Hematopoietic multipotent progenitor cell treated with erythropoietin and hydrocortisone succinate and interleukin-3 and kit ligand, for 6 days (in vitro differentiated cells): ENCODE results near the gene ENG.

ENCODE experiments used
- DNase-seq: peaks from one replicate; pipeline ENCODE4 v3.0.0-alpha.2; 2015

Gene ENG

DNA sequence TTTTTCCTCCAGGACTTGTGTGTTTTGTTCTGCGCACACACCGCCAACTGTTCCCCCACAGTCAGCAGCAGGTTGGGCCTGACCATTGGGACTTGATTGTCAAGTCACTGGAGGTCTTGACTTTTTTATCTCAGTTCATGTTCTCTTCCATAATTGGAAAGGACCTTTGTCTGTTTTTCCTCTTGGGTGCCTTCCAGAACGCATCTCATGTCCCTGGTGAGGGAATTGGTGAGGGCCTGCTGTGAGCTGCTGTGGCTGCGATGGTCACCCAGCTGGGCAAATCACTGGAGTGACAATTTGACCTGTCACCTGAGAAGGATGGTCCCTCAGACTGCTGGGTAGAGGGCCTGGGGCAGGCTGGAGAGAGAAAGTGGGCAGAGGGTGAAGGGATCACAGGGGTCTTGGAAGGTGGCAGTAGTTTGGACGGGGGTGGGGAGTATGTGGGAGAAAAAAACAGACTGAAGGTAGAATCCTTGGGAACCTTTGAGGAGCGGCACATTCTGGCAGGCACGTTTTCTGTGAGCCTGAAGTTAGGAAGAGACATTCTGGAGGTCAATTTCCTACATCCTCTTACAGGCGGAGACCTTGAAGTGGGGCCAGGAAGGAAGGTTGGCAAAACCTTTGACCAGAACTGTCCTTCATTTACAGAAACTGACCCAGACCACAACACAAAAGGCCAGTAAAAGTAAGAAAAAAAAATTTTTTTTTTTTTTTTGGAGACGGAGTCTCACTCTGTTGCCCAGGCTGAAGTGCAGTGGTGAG, 64.2 kb downstream of the ENG start:
- DNase-seq, result no peak

DNA sequence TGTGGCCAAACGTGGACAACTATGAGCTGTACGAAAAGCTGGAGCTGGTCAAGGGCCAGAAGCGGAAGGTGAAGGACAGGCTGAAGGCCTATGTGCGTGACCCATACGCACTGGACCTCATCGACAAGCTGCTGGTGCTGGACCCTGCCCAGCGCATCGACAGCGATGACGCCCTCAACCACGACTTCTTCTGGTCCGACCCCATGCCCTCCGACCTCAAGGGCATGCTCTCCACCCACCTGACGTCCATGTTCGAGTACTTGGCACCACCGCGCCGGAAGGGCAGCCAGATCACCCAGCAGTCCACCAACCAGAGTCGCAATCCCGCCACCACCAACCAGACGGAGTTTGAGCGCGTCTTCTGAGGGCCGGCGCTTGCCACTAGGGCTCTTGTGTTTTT, 65.3 kb downstream of the ENG start:
- DNase-seq, result no peak

DNA sequence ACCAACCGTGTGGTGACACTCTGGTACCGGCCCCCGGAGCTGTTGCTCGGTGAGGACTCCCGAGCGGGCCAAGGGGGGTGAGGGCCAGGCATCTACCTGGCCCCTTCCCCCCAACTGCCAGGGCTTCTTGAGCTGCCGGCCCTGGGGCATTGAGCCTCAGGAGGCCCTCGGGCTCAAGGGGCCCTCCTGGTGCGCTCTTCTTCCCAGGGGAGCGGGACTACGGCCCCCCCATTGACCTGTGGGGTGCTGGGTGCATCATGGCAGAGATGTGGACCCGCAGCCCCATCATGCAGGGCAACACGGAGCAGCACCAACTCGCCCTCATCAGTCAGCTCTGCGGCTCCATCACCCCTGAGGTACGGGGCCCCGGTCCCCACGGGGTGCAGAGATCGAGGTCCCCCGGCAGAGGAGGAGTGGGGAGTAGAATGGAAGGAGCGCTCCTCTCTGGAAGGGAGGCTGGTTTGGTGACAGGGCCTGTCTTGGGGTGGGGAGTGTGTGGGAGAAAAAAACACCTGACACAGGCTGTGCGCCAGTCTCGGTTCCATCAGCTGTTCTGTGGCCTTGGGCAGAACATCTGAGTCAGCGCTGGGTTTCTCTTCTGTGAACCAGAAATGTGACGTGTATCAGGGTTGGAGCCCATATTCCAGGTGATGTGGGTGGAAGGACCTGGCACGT, 66.0 kb downstream of the ENG start:
- no peak for DNase-seq

DNA sequence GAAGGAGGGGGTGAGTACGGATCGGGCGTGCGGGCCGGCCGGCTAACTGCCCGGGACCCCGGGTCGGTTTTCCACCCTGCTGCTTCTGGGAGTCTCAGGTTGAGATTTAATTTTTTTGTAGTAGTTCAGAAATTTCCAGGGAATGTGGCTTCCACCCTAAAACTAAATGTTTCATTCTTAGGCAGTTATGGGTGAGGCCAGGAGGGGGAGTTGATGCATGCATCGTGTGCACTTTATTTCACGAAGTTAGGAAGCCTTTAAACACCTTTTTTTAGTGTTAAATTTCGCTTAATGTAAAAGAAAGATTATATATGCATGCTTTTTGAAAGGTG, 67.7 kb downstream of the ENG start:
- peak; percentile 58 for DNase-seq

DNA sequence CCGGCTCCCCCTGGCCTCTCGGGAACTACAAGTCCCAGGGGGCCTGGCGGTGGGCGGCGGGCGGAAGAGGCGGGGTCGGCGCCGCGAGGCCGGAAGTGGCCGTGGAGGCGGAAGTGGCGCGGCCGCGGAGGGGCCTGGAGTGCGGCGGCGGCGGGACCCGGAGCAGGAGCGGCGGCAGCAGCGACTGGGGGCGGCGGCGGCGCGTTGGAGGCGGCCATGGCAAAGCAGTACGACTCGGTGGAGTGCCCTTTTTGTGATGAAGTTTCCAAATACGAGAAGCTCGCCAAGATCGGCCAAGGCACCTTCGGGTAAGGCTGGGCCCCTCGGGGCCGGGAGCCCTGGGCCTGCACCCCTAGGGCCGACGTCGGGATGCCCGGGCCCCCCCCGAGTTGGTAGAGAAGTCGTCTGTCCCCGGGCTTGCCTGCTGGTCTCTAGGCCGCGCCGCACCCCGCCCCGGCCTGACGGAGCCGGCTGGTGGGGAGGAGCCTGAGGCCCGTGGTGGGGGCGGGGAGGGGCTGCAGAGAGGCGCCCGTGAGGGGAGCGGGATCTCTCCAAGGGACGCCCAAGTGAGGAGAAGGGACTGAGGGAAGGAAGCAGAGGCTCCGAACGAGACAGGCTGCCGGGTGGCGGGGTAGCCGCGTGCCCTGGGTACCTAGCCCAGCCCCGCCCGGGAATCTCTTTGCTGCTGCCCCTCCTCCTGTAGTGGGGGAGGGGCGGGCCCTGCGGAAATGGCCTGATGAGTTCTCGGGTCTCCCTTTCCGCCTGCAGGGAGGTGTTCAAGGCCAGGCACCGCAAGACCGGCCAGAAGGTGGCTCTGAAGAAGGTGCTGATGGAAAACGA, 68.3 kb downstream of the ENG start, which contains the start of gene CDK9:
CDK9 (plus strand) TSS at position 102 of the 840 bp plus-strand sequence; CDS start at position 217, 115 bp downstream.
- DNase-seq, result peak; percentile 92

DNA sequence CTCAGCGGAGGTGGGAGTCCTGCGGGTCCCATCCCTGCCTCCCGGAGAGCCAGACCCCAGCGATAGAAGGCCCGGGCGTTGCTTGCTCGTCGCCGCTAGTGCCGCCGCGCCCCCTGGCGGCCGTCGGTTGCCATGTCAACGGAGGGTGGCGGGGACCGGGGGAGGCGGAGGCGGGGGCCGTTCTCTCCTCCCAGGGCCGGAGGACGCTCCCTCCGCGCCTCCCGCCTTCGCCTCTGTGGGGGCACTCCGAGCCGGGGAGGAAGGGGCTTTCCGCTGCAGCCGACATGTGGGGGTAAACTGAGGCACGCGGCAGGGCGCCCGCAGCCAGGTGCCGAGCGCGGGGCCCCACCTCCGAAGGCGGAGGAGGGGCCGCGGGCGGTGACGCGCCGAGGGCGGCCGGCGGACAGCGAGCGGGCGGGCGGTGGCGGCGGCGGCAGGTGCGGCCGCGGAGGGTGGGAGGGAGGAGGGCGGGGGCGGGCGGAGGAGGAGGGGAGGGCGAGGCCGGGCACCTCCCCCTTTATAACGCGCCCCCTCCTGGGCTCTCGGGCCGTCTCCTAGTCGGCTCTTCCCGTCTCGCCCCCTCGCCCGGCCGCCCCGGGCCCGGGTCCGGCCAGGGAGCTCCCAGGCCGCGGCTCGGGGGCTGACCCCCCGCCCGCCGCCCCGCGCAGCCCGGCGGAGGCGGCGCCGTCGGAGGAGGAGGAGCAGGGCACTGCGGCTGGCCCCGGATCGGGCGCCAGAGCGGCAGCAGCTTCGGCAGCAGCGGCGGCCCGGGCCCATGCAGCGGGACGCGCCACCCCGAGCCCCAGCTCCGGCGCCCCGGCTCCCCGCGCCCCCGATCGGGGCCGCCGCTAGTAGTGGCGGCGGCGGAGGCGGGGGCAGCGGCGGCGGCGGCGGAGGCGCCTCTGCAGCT, 69.2 kb downstream of the ENG start:
- peak; percentile 89 for DNase-seq

DNA sequence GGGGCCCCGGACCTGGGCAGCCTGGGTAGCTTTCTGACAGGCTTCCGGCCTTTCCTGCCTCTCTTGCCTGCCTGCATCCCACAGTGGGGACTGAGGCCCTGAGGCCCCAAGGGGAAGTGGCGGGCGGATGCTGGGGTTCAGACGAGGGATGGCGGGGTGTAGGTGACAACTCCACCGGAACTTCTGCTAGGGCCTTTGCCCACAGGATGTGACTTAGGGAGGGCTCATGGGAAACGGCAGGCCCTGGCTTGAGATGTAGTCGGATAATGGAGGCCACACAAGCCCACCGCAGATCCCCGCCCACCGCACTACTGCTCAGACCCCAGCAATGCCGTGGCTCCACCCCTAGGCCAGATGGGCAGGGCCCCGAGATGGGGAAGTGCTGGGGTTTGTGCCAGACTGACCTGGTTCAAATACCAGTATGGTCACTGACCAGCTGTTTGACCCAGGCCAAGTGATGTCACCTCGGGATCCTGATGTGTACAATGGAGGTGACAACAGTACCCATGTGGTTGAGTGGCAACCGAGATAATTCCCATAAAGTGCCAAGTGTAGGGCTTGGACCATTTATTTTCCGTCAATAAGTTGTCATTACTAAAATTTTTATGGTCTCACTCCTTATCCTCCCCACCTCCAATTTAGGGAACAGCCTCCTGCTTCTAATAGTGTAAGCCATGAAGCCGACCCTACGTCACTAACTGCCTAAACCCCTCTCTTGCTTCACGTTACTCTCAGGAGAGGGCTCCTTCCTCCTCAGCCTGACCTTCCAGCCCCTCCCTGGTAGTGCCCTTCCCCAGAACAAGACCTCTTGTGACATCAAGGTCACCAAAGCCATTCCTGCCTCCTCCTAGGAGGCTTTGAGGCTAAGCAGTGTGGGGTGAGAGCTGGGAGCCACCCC, 71.1 kb downstream of the ENG start:
- peak; percentile 93 for DNase-seq

DNA sequence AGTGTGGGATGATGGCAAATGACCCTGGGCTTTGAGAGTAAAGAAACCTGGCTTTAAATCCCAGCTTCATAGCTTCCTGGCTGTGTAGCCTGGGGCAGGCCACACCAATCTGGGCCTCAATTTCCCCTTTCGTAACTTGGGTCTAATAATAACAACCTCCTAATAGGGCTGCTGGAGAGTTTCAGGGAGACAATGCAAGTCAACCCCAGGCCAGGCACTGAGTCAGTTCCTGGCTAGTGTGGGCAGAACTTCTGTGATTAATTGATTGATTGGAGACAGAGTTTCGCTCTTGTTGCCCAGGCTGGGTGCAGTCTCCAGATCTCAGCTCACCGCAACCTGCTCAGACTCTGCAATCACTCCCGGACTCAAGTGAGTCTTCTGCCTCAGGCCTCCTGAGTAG, 72.7 kb downstream of the ENG start:
- DNase-seq, result no peak

DNA sequence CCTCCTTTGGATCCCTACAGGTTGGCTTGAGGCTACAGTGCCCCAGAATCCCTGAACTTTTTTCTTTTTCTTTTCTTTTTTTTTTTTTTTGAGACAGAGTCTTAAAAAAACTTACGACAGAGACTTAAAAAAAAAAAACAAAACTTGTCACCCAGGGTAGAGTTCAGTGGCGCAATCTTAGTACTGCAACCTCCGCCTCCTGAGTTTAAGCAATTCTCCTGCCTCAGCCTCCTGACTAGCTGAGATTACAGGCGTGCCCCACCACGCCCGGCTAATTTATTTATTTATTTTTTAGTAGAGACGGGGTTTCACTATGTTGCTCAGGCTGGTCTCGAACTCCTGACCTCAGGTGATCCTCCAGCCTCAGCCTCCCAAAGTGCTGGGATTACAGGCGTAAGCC, 73.5 kb downstream of the ENG start:
- peak; percentile 67 for DNase-seq

DNA sequence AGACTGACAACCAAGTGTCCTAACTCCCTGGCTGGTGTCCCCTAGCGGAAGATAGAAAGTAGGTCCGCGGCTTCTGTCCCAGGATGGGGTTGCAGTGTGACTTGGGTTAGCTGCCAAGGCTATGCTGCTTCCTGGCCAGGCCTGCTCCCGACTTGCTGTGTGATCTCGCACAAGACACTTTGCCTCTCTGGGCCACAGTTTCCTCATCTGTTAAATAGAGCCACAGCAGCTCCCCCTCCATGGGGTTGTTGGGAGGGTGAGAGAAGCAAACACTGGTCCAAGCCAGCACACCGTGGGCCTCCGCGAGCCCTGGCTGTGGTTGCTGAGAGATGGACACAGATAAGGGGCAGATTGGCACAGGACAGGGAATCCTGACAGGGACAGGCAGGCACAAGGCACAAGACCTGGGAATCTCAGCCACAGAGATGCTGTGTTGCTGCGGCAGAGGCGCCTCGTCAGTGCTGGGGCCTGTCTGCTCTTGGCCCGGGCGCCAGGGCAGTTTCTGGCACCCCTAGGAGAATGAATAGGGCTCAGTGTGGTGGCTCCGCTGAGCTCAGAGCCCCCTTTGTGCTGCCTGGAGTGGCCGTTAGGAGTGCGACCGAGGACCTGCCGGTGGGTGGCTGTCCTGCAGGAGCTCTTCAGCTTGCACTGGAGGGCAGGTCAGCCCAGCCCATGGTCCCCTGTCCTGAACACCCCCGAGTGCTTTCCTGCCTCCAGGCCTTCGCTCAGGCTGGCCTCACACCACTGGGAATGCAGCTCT, 74.2 kb downstream of the ENG start:
- DNase-seq, result peak; percentile 32

DNA sequence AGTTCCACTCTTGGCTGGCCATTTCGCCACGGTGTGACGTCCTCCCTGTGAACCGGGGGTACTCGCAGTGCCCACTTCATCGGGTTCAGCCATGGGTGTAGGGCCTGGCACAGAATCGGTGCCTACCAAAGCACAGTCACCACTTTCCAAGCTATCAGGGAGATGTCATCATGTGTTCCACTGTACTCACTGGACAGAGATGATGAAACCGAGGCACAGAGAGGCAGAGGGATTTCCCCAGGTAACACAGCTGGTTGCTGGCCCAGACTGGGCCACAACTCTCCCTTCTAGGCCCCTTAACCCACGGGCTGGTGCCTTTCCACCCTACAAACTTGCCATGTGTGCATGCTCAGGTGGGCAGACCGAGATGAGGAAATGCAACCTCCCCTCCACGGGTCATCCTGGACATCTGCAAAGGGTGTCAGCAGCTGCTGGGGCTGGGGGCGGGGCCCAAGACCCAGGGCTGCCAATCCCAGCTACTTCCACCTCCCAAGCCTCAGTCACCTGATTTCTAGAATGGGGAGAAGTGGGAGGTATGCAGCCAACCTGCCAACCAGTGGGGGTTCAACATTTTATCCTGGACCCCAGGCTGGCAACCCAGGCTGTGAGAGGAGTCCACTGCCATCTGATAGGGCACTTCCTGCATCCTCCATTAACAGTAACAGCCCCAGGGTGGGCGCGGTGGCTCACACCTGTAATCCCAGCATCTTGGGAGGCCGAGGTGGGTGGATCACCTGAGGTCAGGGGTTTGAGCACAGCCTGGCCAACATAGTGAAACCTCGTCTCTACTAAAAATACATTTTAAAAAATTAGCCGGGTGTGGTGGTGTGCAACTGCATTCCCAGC, 75.1 kb downstream of the ENG start:
- DNase-seq, result peak; percentile 52

DNA sequence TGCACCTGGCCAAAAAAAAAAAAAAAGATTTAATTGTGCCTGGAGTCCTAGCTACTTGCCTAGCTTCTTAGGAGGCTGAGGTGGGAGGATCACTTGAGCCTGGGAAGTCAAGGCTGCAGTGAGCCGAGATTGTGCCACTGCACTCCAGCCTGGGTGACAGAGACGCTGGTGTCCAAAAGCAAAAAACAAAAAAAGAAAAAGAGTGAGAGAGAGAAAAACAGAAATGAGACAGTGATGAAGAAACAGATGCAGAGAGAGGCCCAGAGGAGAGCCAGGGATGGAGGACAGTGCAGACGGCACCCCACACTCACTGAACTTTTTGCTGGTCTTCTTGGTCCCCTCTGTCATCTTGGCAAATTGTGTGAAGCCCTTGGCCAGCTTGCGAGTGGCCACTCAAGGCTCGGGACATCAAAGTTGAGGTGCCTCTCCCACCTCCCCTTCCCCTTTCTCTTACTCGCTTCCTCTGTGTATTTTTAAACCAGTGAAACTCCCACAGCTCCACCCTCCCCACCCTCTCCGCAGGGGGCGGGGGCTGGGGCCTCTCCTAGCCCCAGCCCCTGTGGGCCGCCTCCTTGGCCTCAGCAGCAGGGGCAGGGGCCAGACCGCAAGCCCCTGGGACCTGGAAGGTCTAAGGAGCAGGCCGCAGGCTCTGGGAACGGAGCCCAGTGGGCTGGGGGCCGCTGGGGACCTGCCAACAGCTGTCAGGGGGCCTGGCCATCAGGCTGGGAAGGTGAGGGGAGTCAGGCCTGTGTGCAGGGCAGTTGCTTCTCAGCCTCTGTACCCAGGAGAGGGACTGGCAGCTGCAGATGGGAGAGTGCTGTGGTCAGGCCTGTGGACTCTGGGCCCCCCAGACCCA, 76.0 kb downstream of the ENG start, which contains the start of gene SH2D3C:
SH2D3C (minus strand) TSS at position 387 of the 856 bp plus-strand sequence; CDS start at position 348, 39 bp downstream.
- DNase-seq, result peak; percentile 50

DNA sequence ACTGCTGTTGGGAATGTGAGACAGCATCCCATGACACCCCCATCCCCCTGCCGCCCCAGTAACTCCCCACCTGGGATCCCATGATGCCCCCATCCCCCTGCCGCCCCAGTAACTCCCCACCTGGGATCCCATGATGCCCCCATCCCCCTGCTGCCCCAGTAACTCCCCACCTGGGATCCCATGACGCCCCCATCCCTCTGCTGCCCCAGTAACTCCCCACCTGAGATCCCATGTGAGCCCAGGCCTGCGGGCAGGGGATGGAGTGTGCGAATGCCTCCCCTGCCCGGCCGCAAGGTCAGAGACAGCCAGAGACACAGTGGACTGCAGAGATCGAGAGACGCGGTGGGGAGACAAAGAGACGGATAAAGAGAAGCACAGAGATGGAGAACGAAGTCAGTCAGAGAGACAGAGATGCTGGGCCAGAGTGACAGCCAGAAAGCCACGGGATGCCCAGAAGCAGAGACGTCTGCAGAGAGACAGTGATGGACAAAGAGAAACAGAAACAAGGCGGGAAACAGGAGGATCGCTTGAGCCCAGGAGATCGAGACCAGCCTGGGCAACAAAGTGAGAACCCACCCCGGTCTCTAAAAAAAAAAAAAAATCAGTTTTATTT, 77.0 kb downstream of the ENG start:
- DNase-seq, result no peak

DNA sequence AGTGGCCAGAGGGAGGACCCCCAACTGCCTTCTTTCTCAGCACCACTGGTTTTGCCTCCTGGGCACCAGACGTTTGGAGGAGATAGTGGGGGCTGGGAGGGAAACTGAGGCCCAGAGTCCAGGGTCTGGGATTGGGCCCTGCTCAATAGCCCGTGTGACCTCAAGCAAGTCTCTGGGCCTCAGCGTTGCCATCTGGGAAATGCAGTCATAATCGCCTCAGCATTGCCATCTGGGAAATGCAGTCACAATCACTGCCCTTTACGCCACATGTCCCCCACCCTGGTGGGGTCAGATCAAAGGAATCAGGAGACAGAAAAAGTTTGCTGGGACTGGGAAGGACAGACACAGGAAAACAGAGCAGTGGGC, 77.6 kb downstream of the ENG start:
- peak; percentile 25 for DNase-seq

DNA sequence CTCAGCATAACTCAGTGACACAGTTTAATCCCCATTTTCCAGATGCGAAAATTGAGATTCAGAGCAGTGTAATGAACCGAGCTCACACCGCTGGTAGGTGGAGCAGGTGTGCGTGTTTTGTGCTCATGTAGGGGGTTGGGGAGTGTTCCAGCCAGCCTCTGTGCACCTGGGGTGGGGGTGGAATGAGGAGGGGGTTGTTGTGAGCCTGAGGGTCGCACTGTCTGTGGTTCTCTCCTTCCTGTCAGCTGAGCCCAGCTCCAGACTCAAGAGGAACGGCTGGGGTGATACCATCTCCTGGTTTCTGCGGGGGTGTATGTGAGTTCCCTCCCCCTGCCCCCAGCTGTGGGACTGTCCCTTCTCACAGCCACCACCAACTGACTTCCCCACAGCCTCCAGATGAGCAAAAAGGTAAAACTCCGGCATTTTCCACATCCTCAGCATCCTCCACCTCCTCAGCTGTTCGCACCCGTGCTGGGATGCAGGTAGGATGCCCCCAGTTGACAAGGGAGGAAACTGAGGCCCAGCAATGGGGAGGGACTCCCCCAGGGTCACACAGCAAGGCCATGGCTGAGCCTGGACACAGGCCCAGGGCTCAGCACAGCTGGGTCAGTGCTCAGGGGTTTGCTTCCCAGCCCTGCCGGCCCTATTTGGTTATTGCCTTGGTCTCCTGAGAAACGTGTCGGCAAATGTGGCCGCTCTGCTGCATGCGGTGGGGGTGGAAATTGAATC, 78.1 kb downstream of the ENG start:
- DNase-seq, result peak; percentile 92

DNA sequence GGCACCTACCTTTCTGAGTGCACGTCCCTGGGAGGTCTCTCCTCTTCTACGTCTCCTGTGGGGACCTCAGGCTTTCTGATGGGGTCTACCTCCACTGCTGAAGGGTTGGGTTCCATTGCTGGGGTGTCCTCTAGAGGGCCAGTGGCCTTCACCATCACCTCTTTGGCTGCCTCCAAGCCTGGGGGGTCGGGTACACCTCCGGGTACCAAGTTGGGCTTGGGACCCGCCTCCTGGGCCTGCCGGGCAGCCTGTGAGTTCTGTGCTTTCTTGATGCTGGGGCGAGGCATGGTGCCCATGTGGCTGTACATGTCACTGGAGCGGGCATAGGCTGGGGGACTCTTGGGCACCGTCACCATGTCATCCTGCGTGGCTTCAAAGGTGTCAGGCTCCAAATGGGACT, 80.5 kb downstream of the ENG start:
- DNase-seq, result no peak

DNA sequence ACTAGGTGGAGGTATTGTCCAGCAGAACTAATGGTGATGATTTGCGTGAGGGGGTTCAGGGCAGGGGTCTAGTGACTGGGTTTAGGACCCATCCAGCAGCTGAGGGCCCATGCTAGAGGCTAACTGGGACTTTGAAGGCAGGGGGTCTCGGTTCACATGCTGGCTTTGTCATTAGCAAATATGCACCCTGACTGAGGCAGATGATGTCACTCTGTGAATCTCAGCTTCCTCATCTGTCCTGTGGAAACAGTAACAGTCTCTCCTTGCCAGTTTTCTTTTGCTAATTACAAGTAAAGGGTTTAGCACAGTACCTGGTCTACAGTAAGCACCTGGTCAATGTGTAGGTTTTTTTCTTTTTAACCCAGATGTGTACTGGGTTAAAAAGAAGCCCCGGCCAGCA, 81.2 kb downstream of the ENG start:
- no peak for DNase-seq

DNA sequence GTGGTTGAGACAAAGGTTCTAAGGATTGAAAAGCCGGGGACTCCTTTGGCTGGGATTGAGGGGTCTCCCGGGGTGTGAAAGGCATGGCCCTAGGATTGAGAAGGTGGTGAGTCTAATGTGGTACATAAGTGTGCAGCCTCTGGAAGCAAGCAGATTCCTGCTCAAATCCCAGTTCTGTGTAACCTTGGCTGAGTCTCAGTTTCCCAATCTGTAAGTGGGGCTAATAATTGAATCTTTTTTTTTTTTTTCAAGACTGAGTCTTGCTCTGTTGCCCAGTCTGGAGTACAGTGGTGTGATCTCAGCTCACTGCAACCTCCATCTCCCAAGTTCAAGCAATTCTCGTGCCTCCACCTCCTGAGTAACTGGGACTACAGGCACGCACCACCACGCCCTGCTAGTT, 81.9 kb downstream of the ENG start:
- no peak for DNase-seq
